Measurements from ENCODE around the gene HECW1.

The HECW1 gene

GRCh38 chr7:43148161-43148731 lies 35.8 kb downstream of the HECW1 start:
- Histone ChIP-seq H3K4me3 (ENCODE audit: low read depth, low read length) (no peak overlapping the region), H3K4me1 (ENCODE audit: control insufficient read depth, insufficient read depth, low read length) (no peaks in the 10 kb centered on the region), H3K27ac (ENCODE audit: low read depth, low read length) (no peak overlapping the region), H3K27me3 (ENCODE audit: control insufficient read depth, insufficient read depth, low read length) (no peaks in the 10 kb centered on the region), H3K36me3 (ENCODE audit: control insufficient read depth, insufficient read depth, low read length) (no peaks in the 10 kb centered on the region), H3K9me3 (ENCODE audit: control insufficient read depth, insufficient read depth, low read depth, low read length) (no peaks in the 10 kb centered on the region), H3K9ac (ENCODE audit: low read length) (no peak overlapping the region)

DNA sequence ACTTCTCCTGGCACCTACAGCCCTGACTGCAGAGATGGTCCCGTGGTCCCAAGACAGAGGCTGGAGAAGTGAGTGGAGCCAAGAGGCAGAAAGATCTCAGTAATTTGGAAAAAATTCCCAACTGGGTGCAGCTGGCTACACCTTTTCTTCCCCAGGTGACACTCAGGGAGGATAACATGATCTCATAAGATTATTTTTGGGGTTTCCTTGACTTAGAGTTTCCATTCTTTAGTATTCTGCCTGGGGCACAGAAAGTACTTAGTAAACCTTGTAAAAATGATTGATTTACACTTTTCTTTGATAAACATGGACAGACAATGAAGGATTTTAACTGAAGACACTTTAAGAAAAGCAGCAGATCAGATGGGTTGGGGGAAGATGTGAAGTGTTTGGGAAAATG lies 38.6 kb downstream of the HECW1 start:
- no peak overlapping the region for H3K27ac ChIP-seq (ENCODE audit: low read depth, low read length)
- H3K4me1 ChIP-seq (ENCODE audit: control insufficient read depth, insufficient read depth, low read length), result no peaks in the 10 kb centered on the region
- H3K9ac ChIP-seq (ENCODE audit: low read length), result no peak overlapping the region
- no peaks in the 10 kb centered on the region for H3K36me3 ChIP-seq (ENCODE audit: control insufficient read depth, insufficient read depth, low read length)
- H3K9me3 ChIP-seq (ENCODE audit: control insufficient read depth, insufficient read depth, low read depth, low read length), result no peaks in the 10 kb centered on the region
- H3K4me3 ChIP-seq (ENCODE audit: low read depth, low read length), result no peak overlapping the region
- H3K27me3 ChIP-seq (ENCODE audit: control insufficient read depth, insufficient read depth, low read length), result no peaks in the 10 kb centered on the region

DNA sequence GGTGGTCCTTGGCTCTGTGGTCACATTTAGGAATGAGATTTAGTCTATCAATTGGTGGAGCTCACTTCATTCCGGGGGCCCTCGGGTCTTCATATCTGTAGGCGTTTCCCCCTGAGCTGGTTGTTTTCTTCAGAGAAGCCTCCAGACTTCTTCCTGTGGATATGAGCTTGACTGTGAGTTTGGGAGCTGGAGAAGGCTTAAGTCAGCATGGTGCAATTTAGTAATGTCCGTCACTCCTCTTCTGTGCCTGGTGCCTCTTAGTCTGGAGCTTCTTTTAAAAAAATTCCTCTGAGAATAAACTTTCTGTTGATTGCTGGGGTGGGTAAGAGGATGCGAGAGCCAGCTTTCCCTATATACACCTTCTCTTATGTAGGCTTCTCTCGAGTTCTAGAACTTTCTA lies 40.2 kb downstream of the HECW1 start:
- Histone ChIP-seq H3K4me3 (ENCODE audit: low read depth, low read length) (no peak overlapping the region), H3K9me3 (ENCODE audit: control insufficient read depth, insufficient read depth, low read depth, low read length) (peaks cover 6% of the 10 kb centered on the region), H3K9ac (ENCODE audit: low read length) (no peak overlapping the region), H3K36me3 (ENCODE audit: control insufficient read depth, insufficient read depth, low read length) (peaks cover 2% of the 10 kb centered on the region; the same call in 1 of the 2 replicates), H3K4me1 (ENCODE audit: control insufficient read depth, insufficient read depth, low read length) (no peaks in the 10 kb centered on the region), H3K27ac (ENCODE audit: low read depth, low read length) (no peak overlapping the region), H3K27me3 (ENCODE audit: control insufficient read depth, insufficient read depth, low read length) (no peaks in the 10 kb centered on the region)

DNA sequence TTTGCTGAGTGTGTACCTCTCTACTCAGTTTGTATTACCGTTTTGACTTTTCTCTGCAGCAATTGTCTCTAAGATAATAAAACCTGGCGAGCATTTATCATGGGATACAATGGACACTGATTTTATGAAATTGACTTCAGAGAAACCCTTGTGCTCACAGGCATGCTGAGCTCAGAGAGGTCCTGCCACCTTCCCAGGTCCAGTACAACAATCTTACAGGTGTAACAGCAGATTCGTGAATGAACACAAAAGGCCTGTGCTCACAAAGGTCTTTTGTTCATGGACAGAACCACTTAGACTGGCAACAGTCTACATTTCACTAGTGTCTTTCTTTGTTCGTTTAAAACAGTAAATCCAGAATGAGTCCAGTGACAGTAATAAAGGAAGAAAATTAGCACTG lies 43.2 kb downstream of the HECW1 start:
- H3K4me1 ChIP-seq (ENCODE audit: control insufficient read depth, insufficient read depth, low read length), result no peaks in the 10 kb centered on the region
- no peak overlapping the region for H3K9ac ChIP-seq (ENCODE audit: low read length)
- H3K27ac ChIP-seq (ENCODE audit: low read depth, low read length), result no peak overlapping the region
- peaks cover 2% of the 10 kb centered on the region; the same call in 1 of the 2 replicates for H3K36me3 ChIP-seq (ENCODE audit: control insufficient read depth, insufficient read depth, low read length)
- H3K4me3 ChIP-seq (ENCODE audit: low read depth, low read length), result no peak overlapping the region
- H3K9me3 ChIP-seq (ENCODE audit: control insufficient read depth, insufficient read depth, low read depth, low read length), result peaks cover 6% of the 10 kb centered on the region
- no peaks in the 10 kb centered on the region for H3K27me3 ChIP-seq (ENCODE audit: control insufficient read depth, insufficient read depth, low read length)

- Histone ChIP-seq H3K9ac (ENCODE audit: low read length) (no peak overlapping the region), H3K4me3 (ENCODE audit: low read depth, low read length) (no peak overlapping the region), H3K36me3 (ENCODE audit: control insufficient read depth, insufficient read depth, low read length) (no peaks in the 10 kb centered on the region), H3K9me3 (ENCODE audit: control insufficient read depth, insufficient read depth, low read depth, low read length) (no peaks in the 10 kb centered on the region), H3K27ac (ENCODE audit: low read depth, low read length) (no peak overlapping the region), H3K4me1 (ENCODE audit: control insufficient read depth, insufficient read depth, low read length) (no peaks in the 10 kb centered on the region), H3K27me3 (ENCODE audit: control insufficient read depth, insufficient read depth, low read length) (no peaks in the 10 kb centered on the region)
Observed at GRCh38 chr7:43163885-43164284, 51.4 kb downstream of the HECW1 start.

DNA sequence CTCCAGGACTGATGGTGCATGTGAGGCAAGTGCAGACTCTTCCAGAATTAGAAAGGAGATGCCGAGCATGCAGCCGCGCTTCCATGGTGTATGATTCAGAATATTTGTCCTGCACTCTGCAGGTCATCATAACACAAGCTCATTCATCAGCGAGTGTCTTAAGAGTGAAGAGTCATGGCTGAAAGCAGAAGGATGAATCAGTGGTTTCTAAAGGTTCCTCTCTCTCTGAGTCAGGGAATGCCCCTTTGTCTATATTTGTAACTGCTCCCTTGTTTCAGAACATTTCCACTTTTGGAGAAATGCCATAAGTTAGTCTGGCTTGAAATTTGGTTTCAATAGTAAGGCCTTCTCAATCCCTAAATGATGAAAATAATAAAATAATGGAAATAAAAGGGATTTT lies 52.3 kb downstream of the HECW1 start:
- Histone ChIP-seq H3K4me1 (ENCODE audit: control insufficient read depth, insufficient read depth, low read length) (no peaks in the 10 kb centered on the region), H3K36me3 (ENCODE audit: control insufficient read depth, insufficient read depth, low read length) (no peaks in the 10 kb centered on the region), H3K9ac (ENCODE audit: low read length) (no peak overlapping the region), H3K27ac (ENCODE audit: low read depth, low read length) (no peak overlapping the region), H3K9me3 (ENCODE audit: control insufficient read depth, insufficient read depth, low read depth, low read length) (no peaks in the 10 kb centered on the region), H3K4me3 (ENCODE audit: low read depth, low read length) (no peak overlapping the region), H3K27me3 (ENCODE audit: control insufficient read depth, insufficient read depth, low read length) (no peaks in the 10 kb centered on the region)

DNA sequence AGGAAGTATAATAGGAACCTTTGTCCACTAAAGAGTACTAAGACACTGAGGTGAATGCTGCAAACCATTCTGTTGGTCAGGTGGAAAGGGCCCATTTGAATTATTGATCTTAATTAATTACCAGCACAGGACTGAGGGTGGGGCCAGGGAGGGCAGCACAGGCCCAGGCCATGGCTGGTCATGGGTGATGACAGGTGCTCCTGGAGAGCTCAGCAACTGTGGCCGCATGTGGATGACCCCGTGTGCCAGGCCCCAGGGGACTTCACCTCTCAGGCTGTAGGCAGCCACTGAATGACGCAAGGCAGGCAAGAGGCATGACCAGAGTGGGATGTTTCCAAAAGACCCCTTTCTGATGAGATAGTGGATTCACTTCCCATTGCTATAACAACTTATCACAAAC lies 54.2 kb downstream of the HECW1 start:
- Histone ChIP-seq H3K9ac (ENCODE audit: low read length) (no peak overlapping the region), H3K27me3 (ENCODE audit: control insufficient read depth, insufficient read depth, low read length) (no peaks in the 10 kb centered on the region), H3K4me1 (ENCODE audit: control insufficient read depth, insufficient read depth, low read length) (peaks cover 11% of the 10 kb centered on the region), H3K36me3 (ENCODE audit: control insufficient read depth, insufficient read depth, low read length) (no peaks in the 10 kb centered on the region), H3K27ac (ENCODE audit: low read depth, low read length) (no peak overlapping the region), H3K9me3 (ENCODE audit: control insufficient read depth, insufficient read depth, low read depth, low read length) (no peaks in the 10 kb centered on the region), H3K4me3 (ENCODE audit: low read depth, low read length) (no peak overlapping the region)

- H3K27me3 ChIP-seq (ENCODE audit: control insufficient read depth, insufficient read depth, low read length), result no peaks in the 10 kb centered on the region
- H3K27ac ChIP-seq (ENCODE audit: low read depth, low read length), result no peak overlapping the region
- H3K4me3 ChIP-seq (ENCODE audit: low read depth, low read length), result no peak overlapping the region
- H3K36me3 ChIP-seq (ENCODE audit: control insufficient read depth, insufficient read depth, low read length), result no peaks in the 10 kb centered on the region
- no peaks in the 10 kb centered on the region for H3K9me3 ChIP-seq (ENCODE audit: control insufficient read depth, insufficient read depth, low read depth, low read length)
- H3K9ac ChIP-seq (ENCODE audit: low read length), result no peak overlapping the region
- peaks cover 16% of the 10 kb centered on the region for H3K4me1 ChIP-seq (ENCODE audit: control insufficient read depth, insufficient read depth, low read length)
Observed at GRCh38 chr7:43169076-43169475, 56.6 kb downstream of the HECW1 start.

DNA sequence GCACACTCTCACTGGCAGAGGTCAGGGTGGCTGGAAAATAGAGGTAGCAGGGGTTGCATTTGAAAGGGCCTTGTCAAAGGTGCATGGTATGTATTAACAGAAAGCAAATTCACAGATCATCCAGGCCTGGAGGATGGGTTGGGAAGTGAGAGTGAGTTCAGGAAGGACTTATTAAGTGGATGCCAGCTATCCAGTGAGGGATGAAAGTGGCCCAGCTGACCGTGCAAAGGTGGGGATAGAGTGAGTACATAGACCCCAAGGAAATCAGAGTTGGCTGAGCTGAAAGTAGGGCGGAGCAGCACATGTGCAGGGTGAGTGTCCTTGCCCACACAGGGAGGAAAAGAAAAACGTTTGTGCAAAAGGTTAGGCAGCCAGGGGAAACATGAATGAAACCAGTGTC lies 58.1 kb downstream of the HECW1 start:
- no peak overlapping the region for H3K4me3 ChIP-seq (ENCODE audit: low read depth, low read length)
- H3K27ac ChIP-seq (ENCODE audit: low read depth, low read length), result no peak overlapping the region
- H3K36me3 ChIP-seq (ENCODE audit: control insufficient read depth, insufficient read depth, low read length), result no peaks in the 10 kb centered on the region
- no peaks in the 10 kb centered on the region for H3K9me3 ChIP-seq (ENCODE audit: control insufficient read depth, insufficient read depth, low read depth, low read length)
- no peaks in the 10 kb centered on the region for H3K27me3 ChIP-seq (ENCODE audit: control insufficient read depth, insufficient read depth, low read length)
- peaks cover 16% of the 10 kb centered on the region for H3K4me1 ChIP-seq (ENCODE audit: control insufficient read depth, insufficient read depth, low read length)
- H3K9ac ChIP-seq (ENCODE audit: low read length), result no peak overlapping the region

GRCh38 chr7:43175570-43176200 lies 63.2 kb downstream of the HECW1 start:
- no peaks in the 10 kb centered on the region for H3K9me3 ChIP-seq (ENCODE audit: control insufficient read depth, insufficient read depth, low read depth, low read length)
- H3K27me3 ChIP-seq (ENCODE audit: control insufficient read depth, insufficient read depth, low read length), result no peaks in the 10 kb centered on the region
- peaks cover 11% of the 10 kb centered on the region for H3K4me1 ChIP-seq (ENCODE audit: control insufficient read depth, insufficient read depth, low read length)
- H3K4me3 ChIP-seq (ENCODE audit: low read depth, low read length), result no peak overlapping the region
- no peaks in the 10 kb centered on the region for H3K36me3 ChIP-seq (ENCODE audit: control insufficient read depth, insufficient read depth, low read length)
- H3K9ac ChIP-seq (ENCODE audit: low read length), result no peak overlapping the region
- H3K27ac ChIP-seq (ENCODE audit: low read depth, low read length), result no peak overlapping the region

DNA sequence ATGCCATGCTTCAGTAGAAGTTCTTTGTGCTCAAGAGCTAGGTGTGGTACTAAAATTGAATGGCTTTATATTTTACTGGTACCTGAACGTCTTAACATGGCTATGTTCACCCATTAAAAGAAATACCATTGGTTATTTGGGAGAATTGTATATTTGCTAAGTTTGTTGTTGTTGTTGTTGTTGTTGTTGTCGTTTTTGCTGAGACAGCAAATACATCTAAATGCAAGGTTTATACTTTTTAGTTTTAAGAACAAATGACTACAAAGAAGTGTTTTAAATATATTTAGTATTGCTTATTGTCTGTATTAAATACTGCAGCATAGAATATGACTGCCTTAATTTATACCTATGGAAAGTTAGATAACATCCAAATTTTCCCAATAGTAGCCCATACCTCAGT lies 66.9 kb downstream of the HECW1 start:
- no peaks in the 10 kb centered on the region for H3K36me3 ChIP-seq (ENCODE audit: control insufficient read depth, insufficient read depth, low read length)
- H3K27me3 ChIP-seq (ENCODE audit: control insufficient read depth, insufficient read depth, low read length), result no peaks in the 10 kb centered on the region
- H3K27ac ChIP-seq (ENCODE audit: low read depth, low read length), result no peak overlapping the region
- H3K4me3 ChIP-seq (ENCODE audit: low read depth, low read length), result no peak overlapping the region
- H3K9ac ChIP-seq (ENCODE audit: low read length), result no peak overlapping the region
- no peaks in the 10 kb centered on the region for H3K4me1 ChIP-seq (ENCODE audit: control insufficient read depth, insufficient read depth, low read length)
- H3K9me3 ChIP-seq (ENCODE audit: control insufficient read depth, insufficient read depth, low read depth, low read length), result no peaks in the 10 kb centered on the region

Measured in HUES6 (cell line).